A549 (cell line): ENCODE data around the gene ZNF398.

Experiments used
- CEBPB ChIP-seq, 2 experiments: fragments of >200 bp in 1 of 2; sonication (Bioruptor Twin) in 1 of 2; formaldehyde crosslinking in 1 of 2; IDR thresholded peaks; 2 replicates each; pipeline ENCODE4 v1.6.1; 2012 to 2016
- CHD2 ChIP-seq: fragments of 150-350 bp; IDR thresholded peaks from 2 replicates; pipeline ENCODE4 v1.6.1; 2014; ENCODE audit warnings: low read length; ENCODE audit not compliant: partially characterized antibody
- CTCF ChIP-seq: fragments of >200 bp; sonication (Bioruptor Twin); formaldehyde crosslinking; IDR thresholded peaks from 3 replicates; pipeline ENCODE4 v1.5.1; 2016
- EP300 ChIP-seq, 2 experiments: fragments of >200 bp; sonication (Bioruptor Twin); formaldehyde crosslinking; IDR thresholded peaks; 2 replicates in 1 of 2; 3 replicates in 1 of 2; pipeline ENCODE4 v1.6.1; 2016 to 2017
- ESRRA ChIP-seq: fragments of 150-350 bp; IDR thresholded peaks from 2 replicates; pipeline ENCODE4 v1.6.1; 2014; ENCODE audit warnings: mild to moderate bottlenecking, low read length, borderline replicate concordance
- HDAC2 ChIP-seq: fragments of 200-600 bp; sonication (generic); IDR thresholded peaks from 2 replicates; pipeline ENCODE4 v1.6.1; 2016
- HOXB13 ChIP-seq: fragments of 250-450 bp; sonication (Bioruptor Pico); IDR thresholded peaks from 2 replicates; pipeline ENCODE4 v1.5.0; 2020; ENCODE audit warnings: low read depth, mild to moderate bottlenecking, moderate library complexity
- MAX ChIP-seq: IDR thresholded peaks from 2 replicates; pipeline ENCODE4 v1.6.1; 2012
- POLR2A ChIP-seq: IDR thresholded peaks from 2 replicates; pipeline ENCODE4 v1.6.1; 2012; ENCODE audit warnings: mild to moderate bottlenecking, low read length
- RAD21 ChIP-seq, 2 experiments: fragments of >200 bp in 1 of 2; sonication (Bioruptor Twin) in 1 of 2; formaldehyde crosslinking in 1 of 2; IDR thresholded peaks in 1 of 2; conservative IDR thresholded peaks in 1 of 2; 2 replicates in 1 of 2; 3 replicates in 1 of 2; pipeline ENCODE4 v1.6.1; 2012 to 2018; ENCODE audit warnings: inconsistent platforms in 1 of 2
- RCOR1 ChIP-seq: fragments of 150-350 bp; IDR thresholded peaks from 2 replicates; pipeline ENCODE4 v1.6.1; 2014; ENCODE audit warnings: antibody characterized with exemption, low read length, low read depth
- RFX5 ChIP-seq: fragments of 450-650 bp; IDR thresholded peaks from 2 replicates; pipeline ENCODE4 v1.7.1; 2014; ENCODE audit warnings: antibody characterized with exemption, mild to moderate bottlenecking, moderate library complexity
- ZC3H11A ChIP-seq: fragments of 450-650 bp; IDR thresholded peaks from 2 replicates; pipeline ENCODE4 v1.6.1; 2014; ENCODE audit warnings: antibody characterized with exemption, mild to moderate bottlenecking

DNA sequence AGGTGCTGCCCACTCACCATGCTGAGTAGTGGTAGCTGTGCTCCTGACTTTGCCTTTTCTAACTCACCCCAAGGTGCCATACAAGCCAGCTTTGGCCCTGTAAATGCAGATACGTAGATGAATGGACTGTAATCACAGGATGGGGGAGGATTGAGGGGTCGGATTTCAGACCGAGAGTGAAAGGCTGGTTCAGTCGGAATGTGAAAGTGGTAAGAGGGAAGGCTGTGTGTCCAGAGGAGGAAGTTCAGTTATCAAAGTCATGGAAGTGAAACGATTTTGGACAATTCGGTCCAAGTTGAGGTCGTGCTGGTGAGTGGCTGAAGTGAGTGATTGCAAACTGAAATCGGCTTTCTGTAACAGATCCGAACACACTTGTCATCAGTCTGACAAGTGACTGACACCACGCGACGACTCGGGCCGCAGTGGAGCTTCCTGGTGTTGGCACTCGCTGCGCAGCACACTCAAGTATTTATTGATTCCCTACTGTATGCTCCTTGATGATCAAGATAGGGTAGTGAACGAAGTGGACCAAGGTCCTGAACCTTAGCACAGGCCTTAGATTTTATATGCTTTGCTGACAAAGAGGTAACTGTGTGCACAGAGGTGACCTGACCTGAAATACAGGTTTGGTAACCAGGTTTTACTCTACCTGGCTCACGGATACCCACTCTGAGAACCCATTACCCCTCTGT, 58.6 kb downstream of the ZNF398 start:
- TF ChIP-seq CTCF: no peak
- TF ChIP-seq MAX: no peak
- TF ChIP-seq HDAC2: no peak
- TF ChIP-seq CEBPB (IDR thresholded peaks at IDR 0.05): no peak
- no peak for TF ChIP-seq POLR2A
- no peak for TF ChIP-seq RFX5
- TF ChIP-seq EP300 (IDR thresholded peaks at IDR 0.05): no peak
- no peak for TF ChIP-seq HOXB13
- TF ChIP-seq RCOR1: no peak
- no peak for TF ChIP-seq CHD2
- no peak for TF ChIP-seq RAD21 (conservative IDR thresholded peaks at IDR 0.05 in 1 of 2, IDR thresholded peaks at IDR 0.05 in 1 of 2)
- no peak for TF ChIP-seq ZC3H11A
- TF ChIP-seq ESRRA: no peak
